Stimulated activated CD4-positive, alpha-beta T cell treated with anti-CD3 and anti-CD28 coated beads, Interleukin-4, amount 100 ng/mL, for 24 hours (primary cell): ENCODE results near the gene IL24.
"Not testable (repeated sequence)": the region's sequence is repeated elsewhere in the genome, so short reads cannot be mapped to it uniquely, and the experiment has no call there.

Experiments
- DNase-seq: peaks from one replicate; pipeline ENCODE4 v3.0.0-alpha.2; 2020

The IL24 gene, protein sequence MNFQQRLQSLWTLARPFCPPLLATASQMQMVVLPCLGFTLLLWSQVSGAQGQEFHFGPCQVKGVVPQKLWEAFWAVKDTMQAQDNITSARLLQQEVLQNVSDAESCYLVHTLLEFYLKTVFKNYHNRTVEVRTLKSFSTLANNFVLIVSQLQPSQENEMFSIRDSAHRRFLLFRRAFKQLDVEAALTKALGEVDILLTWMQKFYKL

DNA sequence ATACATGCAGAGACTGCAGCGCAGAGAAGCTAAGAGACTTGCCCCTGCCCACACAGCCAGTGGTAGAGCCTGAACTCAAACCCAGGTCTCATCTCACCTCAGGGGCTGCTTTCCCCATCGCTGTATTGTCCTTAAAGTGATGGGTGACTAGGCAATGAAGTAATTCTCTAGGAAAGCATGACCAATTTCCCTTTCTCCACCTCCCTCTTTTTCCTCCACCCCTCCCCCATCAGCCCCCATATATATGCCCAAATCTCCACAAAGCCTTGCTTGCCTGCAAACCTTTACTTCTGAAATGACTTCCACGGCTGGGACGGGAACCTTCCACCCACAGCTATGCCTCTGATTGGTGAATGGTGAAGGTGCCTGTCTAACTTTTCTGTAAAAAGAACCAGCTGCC lies at the start of gene IL24:
Gene IL24 (plus strand): TSS at position 269 of the 400 bp plus-strand sequence. CDS start 390 bp downstream, outside the sequence.
- DNase-seq, result peak; percentile 74

DNA sequence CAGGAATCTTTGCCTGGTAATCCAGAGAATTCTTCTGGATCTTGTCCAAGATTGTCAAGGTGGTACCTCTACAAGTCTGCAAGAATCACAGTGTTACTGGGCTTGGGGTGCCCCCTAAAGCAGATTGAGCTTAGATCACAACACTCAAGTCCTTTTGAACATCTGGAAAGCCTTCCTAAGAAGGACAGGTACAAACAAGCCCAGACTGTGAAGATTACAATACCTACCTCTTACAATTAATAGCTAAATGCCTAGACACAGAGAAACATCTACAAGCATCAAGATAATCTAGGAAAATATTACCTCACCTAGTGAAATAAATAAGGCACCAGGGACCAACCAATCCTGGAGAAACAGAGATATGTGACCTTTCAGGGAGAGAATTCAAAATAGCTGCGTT lies 49.3 kb upstream of the IL24 start:
- DNase-seq, result no peak

DNA sequence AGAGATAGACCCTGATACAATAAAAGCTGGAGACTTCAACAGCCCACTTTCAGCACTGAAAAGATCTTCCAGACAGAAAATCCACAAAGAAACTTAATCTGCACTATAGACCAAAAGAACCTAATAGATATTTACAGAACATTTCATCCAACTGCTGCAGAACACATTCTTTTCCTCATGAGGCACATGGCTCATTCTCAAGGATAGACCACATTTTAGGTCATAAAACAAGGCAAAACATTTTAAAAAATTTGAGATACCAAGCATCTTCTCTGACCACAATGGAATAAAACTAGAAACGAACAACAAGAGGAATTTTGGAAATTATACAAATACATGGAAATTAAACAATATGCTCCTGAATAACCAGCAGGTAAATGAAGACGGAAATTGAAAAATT lies 46.8 kb upstream of the IL24 start:
- DNase-seq, result no peak

DNA sequence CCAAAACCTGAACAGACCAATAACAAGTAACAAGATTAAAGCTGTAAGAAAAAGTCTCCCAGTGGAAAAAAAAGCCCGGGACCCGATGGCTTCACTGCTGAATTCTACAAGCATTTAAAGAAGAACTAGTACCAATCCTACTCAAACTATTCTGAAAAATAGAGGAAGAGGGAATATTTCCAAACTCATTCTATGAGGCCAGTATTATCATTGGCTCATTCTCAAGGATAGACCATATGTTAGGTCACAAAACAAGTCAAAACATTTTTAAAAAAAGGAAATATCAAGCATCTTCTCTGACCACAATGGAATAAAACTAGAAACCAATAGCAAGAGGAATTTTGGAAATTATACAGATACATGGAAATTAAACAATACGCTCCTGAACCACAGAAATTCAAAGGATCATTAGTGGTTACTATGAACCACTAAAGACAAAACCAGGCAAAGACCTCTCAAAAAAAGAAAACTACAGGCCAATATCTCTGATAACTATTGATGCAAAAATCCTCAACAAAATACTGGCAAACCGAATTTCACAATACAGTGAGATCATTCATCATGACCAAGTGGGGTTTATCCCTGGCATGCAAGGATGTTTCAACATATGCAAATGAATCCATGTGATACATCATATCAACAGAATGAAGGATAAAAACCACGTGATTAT lies 45.8 kb upstream of the IL24 start:
- no peak for DNase-seq

DNA sequence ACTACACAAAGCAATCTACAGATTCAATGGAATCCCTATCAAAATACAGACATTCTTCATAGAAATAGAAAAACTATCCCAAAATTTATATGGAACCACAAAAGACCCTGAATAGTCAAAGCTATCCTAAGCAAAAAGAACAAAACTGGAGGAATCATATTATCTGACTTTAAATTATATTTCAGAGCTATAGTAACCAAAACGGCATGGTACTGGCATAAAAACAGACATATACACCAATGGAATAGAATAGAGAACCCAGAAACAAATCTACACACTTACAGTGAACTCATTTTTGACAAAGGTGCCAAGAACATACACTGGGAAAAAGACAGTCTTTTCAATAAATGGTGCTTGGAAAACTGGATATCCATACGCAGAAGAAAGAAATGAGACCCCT lies 44.6 kb upstream of the IL24 start:
- not testable (repeated sequence) for DNase-seq

DNA sequence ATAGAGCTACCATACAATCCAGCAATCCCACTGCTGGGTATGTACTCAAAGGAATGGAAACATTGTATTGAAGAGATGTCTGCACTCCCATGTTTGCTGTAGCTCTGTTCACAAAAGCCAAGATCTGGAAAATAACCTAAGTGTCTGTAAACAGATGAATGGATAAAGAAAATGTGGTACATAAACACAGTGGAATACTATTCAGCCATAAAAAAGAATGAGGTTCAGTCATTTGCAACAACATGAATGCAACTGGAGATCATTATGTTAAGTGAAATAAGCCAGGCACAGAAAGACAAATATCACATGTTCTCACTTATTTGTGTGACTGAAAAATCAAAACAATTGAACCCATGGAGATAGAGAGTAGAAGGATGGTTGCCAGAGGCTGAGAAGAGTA lies 43.5 kb upstream of the IL24 start:
- not testable (repeated sequence) for DNase-seq

DNA sequence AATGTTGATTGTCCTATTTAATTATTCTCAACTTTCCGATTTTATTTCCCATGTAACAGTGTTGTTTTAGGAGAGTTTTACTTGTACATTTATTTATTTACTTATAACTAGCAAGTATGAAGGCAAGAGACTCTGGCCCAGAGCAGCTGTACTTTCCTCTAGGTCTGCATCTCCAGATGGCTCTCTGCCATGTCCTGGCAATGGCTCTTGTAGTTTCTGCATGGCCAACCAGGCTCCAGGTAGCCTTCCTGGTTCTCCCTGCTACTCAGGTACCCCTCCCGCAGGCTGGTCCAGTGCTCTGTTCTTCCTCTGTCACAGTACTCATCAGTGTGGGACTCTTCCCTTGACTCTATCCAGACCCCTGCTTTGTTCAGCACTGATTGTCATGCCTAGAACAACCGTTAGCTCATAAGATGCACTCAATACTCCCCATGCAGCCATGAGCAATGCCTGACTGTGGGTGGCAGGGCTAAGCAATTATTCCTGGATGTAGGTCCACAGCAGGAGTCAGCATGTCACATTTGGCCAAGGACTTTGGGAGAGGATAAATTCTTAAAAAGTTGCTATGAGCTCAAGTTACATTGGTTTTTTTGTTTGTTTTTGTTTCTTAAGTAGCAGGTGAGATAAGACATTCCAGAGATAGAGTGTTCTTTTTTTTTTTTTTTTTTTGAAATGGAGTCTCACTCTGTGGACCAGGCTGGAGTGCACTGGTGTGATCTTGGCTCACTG lies 42.7 kb upstream of the IL24 start:
- DNase-seq, result no peak

DNA sequence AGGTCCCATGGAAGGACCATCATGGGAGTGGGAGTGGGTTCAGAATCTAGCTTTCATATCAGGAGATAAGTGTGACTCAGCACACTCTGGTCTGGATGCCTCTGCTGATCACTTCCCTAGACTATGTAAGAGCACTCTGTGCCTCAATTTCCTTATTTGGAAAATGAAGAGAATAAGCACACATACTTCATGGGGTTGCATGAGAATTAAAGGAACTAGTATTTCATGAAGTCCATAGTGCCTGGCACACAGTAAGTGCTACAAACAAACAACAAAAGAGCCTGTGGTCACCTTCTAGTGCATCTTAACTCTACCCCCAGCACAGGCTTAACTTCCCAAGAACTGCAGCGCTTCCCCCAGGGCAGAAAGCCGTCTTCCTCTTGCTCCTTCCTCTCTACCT lies 41.4 kb upstream of the IL24 start:
- DNase-seq, result no peak

DNA sequence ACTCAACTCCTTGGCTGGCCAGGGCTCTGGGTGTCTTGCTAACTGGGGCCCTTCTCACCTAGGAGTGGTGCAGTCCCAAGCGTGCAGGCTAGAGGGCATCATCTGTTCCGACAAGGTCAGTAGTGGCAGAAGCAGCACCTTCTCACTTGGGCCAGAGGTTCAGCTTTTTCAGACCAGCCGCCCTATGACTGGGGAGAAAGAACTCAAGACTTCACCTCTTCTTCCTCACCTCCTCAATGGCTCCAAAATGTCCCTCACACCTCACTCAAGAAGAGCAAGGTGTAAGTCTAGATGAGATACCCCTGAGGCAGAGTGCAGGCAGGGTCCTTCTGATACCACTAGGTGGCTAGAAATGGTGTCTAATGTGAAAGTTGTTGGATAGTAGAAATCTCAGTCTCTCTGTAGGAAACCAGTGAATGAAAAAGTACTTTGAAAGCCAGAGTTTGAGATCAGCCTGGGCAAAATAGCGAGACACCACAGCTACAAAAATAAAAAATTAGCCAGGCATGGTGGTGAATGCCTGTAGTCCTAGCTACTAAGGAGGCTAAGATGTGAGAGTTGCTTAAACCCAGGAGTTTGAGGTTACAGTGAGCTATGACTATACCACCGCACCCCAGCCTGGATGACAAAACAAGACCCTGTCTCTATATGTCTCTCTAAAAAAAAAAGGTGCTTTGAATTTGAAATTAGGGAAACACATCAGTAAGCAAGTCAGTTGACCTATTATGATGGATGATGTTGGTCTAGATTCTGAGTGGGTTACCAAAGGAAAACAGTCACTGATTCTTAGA lies 40.4 kb upstream of the IL24 start:
- no peak for DNase-seq

DNA sequence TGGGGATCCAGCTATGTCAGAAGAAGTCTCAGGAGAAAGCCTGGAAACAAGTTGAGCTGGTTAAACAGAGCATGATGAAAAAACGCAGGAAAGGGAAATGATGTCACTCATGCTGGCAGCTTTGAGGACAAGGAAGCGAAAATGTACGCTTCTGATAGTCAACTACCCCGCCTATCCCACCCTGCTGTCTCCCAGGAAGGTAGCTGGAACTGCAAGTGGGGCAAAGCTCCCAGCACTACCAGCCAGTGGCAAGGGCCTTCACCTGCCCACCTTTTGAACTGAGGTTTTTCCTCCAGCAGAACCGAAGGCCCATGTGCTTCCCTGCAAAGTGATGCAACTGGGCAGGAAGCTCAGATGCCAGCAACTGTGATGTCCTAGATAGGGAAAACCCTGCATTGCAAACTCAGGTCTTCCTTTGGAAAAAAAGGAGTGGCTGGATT lies 38.1 kb upstream of the IL24 start:
- no peak for DNase-seq

DNA sequence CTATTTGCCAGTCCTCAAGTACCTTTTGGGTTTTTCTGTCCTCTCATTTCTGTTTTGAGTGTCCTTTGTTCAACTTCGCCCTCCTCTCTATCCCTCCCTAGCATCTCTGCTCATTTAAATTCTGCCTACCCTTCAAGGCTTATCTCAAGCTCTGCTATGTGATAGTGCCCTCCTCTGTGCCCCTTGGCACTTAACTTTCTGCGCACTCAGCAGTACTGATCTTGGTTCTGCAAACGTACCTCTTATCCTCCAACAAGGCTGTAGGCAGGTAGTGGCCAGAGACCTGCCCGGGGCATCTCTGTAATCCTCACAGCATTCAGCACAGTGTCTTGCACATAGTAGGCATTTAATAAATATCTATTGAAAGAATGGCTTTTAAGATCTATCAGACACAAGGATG lies 37.1 kb upstream of the IL24 start:
- no peak for DNase-seq

DNA sequence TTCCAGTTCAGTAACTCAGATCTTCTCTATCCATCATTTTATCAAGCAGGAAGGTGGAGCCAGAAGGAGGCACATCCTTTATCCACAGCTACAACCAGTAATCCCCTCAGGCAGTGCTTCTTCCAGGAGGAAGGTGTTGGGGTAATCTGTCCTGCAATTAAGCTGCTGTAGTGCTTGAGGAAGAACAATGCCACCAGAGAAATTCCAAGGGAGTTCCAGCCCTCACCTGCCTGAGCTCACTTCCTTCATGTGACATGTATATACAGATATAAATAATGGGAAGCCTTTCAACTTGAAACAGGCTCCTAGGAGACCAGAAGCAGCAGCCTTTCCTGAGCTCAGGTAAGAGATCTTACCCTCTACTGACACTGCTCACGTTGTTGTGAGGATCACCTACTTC lies 34.0 kb upstream of the IL24 start:
- no peak for DNase-seq

DNA sequence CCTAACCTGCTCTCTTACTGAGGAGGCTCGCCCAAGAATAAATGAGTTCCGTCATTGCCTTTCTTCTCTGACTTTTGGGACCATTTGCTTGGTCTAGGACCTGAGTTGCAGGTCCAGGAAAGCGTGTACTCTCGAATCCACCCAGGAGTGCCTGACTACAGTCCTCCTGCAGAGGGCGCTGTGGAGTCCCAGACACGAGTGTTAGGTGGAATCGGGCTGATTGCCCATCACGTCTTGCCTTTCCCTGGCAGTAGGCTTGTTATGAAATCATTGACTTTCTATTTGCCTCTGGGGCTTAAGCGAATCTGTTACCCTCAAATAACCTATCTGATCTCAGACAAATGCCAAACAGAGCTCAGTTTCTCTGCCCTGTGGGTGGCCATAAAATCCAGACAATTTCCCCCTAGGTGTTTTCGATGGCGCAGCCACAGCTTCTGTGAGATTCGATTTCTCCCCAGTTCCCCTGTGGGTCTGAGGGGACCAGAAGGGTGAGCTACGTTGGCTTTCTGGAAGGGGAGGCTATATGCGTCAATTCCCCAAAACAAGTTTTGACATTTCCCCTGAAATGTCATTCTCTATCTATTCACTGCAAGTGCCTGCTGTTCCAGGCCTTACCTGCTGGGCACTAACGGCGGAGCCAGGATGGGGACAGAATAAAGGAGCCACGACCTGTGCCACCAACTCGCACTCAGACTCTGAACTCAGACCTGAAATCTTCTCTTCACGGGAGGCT lies 32.1 kb upstream of the IL24 start, which contains the start of gene IL20:
Gene IL20 (plus strand): TSS at position 685 of the 733 bp plus-strand sequence. CDS start 230 bp downstream, outside the sequence.
- DNase-seq, result peak; percentile 91

DNA sequence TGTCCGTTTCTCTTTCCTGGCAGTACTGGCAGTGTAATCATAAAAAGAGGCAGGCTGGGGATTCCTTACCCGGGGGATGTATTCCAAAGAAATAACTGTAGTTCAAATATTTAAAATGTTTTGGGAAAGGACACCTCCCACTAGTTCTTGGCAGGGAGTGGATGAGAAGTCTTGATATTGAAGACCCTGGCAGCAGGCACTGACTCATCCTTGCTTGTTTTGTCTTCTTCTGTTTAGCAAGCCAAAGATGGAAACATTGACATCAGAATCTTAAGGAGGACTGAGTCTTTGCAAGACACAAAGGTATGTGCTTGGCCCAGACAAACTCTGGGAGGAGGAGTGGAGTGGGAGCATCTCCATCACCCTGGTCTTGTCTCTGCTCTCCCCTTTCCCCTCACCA lies 31.2 kb upstream of the IL24 start:
- DNase-seq, result no peak

DNA sequence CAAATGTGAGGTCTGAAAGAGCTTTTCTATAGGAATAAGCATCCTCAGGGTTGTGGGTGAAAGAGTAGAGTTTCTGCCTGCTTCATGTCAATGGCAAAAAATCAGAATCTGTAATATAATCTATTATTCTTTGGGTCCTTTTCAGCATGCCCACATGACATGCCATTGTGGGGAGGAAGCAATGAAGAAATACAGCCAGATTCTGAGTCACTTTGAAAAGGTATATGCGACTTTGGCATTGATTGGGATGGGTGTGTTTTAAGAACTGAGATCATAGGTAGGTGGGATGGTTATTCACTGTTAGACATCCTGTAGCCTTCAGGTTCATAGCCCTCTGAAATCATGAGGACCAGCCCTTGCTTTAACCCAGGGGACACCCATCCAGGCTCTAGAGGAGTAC lies 30.0 kb upstream of the IL24 start:
- no peak for DNase-seq

DNA sequence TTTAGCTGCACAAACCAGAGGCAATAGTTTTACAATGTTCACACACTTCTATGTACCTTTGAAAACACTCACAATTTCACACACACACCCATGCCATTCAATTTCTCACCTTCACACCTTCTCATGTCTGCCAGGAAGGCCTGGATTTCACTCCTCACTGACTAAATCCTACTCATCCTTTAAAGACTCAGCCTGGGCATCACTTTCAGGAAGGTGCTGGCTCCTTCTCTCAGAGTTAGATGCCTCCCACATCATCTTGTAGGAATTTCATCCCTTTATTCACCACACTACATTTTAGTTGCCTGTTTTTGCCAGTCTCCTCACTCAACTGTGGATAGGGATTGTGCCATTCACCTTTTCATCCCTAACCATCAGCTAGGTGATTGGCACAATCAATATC lies 29.5 kb upstream of the IL24 start:
- no peak for DNase-seq

DNA sequence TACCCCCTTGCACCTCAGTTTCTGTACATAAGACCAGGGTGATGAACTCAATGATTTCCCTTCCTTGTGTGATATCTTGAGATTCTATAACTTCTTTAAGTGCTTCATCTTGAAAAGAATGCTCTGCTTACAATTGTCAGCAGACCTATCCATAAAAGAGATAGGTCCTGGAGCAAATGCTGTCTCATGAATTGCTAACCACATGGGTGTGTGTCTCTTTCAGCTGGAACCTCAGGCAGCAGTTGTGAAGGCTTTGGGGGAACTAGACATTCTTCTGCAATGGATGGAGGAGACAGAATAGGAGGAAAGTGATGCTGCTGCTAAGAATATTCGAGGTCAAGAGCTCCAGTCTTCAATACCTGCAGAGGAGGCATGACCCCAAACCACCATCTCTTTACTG lies 29.0 kb upstream of the IL24 start:
- DNase-seq, result no peak

DNA sequence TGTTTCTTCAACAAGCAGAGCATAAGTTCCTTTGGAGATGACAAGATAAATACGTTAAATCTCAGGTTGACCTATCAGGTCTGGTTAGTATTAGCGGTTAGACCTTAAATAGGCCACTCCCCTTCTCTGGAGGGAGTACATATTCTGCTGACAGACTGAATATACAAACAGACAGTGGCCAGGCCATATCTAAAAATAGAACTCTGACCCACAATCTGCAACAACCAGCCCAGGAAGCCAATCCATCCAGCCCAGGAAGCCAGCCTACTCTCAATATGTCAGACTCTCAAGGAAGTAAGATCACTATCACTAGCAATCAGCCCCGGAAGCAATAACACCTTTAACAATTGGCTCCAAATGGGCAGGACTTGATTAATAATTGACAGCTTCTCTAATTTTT lies 25.1 kb upstream of the IL24 start:
- DNase-seq, result no peak

DNA sequence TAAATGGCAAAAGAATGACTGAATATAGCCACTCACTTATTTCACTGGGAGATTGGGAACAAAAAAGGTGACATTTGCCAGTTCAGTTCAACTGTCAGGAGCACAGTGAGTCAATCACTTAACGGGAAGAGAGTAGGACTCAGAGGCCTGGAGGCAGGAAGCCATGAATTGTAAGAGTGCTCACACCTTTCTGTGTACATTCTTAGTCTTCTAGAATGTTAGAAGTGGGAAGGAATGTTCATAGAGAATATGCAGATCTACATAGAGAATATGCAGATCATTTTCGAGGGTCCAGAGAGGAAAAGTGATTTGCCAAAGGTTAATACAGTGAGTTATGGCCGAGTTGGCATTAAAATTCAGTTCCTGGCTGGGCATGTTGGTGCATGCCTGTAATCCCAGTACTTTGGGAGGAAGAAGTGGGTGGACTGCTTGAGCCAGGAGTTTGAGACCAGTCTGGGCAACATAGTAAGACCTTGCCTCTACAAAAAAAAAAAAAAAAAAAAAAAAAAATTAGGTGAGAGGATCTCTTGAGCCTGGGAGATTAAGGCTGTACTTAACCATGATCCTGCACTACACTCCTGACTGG lies 23.5 kb upstream of the IL24 start:
- DNase-seq, result no peak

DNA sequence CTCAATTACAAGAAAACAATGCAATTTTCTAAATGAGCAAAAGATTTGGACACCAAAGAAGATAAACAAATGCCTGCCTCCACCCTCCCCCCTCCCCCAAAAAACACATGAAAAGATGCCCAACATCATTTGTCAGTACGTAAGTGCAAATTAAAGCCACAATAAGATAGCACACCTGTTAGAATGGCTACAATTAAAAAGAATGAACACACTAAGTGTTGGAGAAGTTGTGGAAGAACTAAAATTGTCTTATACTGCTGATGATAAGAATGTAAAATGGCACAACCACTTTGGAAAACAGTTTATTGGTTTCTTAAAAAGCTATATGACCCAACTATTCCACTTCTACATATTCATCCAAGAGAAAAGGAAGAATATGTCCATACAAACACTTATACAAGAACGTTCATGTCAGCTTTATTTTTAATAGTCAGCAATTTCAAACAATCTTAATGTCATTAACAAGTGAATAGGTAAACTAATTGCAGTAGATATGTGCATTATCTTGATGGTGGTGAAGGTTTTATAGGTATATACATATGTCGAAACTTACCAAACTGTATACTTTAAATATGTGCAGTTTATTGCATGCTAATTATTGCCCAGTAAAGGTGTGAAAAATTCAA lies 21.4 kb upstream of the IL24 start:
- no peak for DNase-seq

DNA sequence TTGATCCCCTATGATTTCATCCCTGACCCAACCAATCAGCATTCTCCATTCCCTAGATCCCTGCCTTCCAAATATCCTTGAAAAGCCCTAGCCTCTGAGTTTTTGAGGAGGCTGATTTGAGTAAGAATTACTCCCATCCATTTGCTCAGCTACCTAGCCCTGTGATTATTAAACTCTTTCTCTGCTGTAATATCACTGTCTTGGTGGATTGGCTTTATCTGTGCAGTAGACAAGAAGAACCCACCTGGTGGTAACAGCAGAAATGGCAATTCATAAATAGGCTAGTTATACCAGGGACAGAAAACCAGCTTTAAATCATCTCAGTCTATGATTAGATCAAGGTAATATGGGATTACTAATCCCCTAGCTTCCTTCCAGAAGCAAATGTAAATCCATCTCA lies 18.8 kb upstream of the IL24 start:
- DNase-seq, result no peak

DNA sequence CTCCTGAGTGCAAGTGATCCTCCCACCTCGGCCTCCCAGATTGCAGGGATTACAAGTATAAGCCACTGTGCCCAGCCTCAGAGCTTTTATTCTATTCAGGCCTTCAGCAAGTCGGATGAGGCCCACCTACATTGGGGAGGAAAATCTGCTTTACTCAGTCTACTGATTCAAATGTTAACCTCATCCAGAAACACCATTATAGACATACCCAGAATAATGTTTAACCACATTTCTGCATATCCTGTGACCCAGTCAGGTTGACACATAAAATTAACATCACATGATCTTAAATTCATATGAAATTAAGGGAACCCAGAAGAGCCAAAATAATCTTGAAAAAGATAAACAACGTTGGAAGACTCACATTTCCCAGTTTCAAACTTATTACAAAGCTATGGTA lies 16.9 kb upstream of the IL24 start:
- no peak for DNase-seq
